Muscle layer of colon (tissue), 2 donors: Measurements from ENCODE around the gene FMN2.

Experiments
- H3K27ac ChIP-seq: one replicate; pipeline ENCODE4 v1.7.0; 2013; ENCODE audit warnings: low read depth, mild to moderate bottlenecking, low read length, moderate library complexity
- H3K27me3 ChIP-seq, 2 donors: one replicate each; pipeline ENCODE4 v1.7.0; 2013; ENCODE audit warnings: low read length in 2 of 2, mild to moderate bottlenecking in 2 of 2; ENCODE audit not compliant: insufficient read depth in 2 of 2, control insufficient read depth in 1 of 2
- H3K36me3 ChIP-seq: one replicate; pipeline ENCODE4 v1.7.0; 2013; ENCODE audit warnings: mild to moderate bottlenecking, low read length; ENCODE audit not compliant: insufficient read depth
- H3K4me1 ChIP-seq: one replicate; pipeline ENCODE4 v1.7.0; 2013; ENCODE audit warnings: mild to moderate bottlenecking, low read length; ENCODE audit not compliant: insufficient read depth
- H3K4me3 ChIP-seq, 2 donors: one replicate each; pipeline ENCODE4 v1.7.0; 2013; ENCODE audit warnings: low read length in 2 of 2, low read depth in 1 of 2, mild to moderate bottlenecking in 1 of 2, moderate library complexity in 1 of 2
- H3K9ac ChIP-seq: one replicate; pipeline ENCODE4 v1.7.0; 2013; ENCODE audit warnings: low read length
- H3K9me3 ChIP-seq: one replicate; pipeline ENCODE4 v1.7.0; 2013; ENCODE audit warnings: mild to moderate bottlenecking, low read length
- donor health status: abdominal sarcoma.
- donor health status: Adenocarcinoma of cecum.

Gene FMN2

DNA sequence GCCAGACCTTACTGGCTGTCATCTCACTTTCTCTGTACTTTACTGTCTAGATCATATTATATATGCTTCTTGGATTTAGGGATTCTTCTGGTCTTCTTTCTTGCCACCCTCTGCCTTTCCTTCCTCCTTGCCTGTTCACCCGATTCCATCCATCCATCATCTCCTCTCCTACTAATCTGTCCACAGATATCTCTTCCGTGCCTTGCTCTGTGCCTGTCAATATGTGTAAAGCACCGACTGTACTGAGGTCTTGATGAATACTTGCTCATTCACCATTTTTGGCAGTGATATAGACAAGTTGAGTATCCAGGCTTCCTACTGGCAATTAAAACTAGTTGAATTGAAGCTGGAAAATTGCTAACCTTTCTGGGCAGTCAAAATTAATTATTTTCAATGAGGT lies 8.1 kb downstream of the FMN2 start:
- Histone ChIP-seq H3K36me3 (no peaks in the 10 kb centered on the region), H3K27me3 (no peaks in the 10 kb centered on the region), H3K4me1 (peaks cover 45% of the 10 kb centered on the region), H3K4me3 (peak overlapping the region; percentile 7 to 17), H3K9me3 (no peaks in the 10 kb centered on the region), H3K27ac (peak overlapping the region; percentile 19), H3K9ac (peak overlapping the region; percentile 8)

DNA sequence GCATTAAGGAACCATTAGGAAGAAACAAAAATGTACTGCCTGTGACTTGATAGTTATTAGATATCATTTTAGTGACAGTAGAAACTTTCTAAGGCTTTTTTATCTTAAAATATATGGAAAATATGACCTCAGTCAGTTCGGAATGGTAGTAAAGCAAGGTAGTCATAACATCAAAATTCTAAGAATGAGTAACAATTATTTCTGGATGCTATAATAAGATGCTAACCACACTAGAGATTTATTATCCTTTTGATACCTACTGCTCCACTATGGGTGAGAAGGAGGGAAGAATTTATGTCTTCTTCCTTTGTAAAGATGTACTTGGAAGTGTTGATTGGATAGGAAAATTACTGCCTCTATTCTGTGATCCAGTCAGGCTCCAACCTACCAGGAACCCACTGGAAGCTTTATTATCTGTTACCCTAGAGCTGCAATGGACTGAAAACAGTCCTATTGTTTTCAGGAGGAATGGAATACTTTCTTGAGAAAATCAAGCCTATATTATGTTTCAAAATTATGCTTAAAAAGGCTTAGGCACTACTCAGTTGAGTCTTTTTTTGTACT lies 8.8 kb downstream of the FMN2 start:
- no peak overlapping the region for H3K4me3 ChIP-seq
- peak overlapping the region; percentile 73 for H3K27ac ChIP-seq
- no peaks in the 10 kb centered on the region for H3K27me3 ChIP-seq

DNA sequence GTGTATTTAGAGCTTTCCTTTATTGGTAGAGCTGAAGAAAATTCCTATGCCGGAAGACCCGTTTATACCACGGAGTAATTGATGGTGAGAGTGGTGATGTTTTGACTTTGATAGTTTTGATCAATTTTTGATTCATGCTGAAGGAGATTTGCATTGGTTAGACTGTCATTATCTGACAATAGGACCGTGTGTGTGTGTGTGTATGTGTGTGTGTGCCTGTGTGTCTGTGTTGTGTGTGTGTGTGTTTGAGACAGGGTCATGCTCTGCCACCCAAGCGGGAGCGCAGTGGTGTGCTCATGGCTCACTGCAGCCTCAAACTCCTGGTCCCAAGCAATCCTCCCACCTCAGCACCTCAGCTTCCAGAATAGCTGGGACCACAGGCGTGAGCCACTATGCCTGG lies 9.6 kb downstream of the FMN2 start:
- Histone ChIP-seq H3K4me1 (peaks cover 37% of the 10 kb centered on the region), H3K27me3 (no peaks in the 10 kb centered on the region), H3K9me3 (no peaks in the 10 kb centered on the region), H3K27ac (peak overlapping the region; percentile 73), H3K36me3 (no peaks in the 10 kb centered on the region), H3K9ac (no peak overlapping the region), H3K4me3 (no peak overlapping the region)

More for the DNA sequence above, 8.8 kb downstream of the FMN2 start:
- no peak overlapping the region for H3K9ac ChIP-seq
- H3K36me3 ChIP-seq = no peaks in the 10 kb centered on the region
- peaks cover 45% of the 10 kb centered on the region for H3K4me1 ChIP-seq
- H3K9me3 ChIP-seq = no peaks in the 10 kb centered on the region

DNA sequence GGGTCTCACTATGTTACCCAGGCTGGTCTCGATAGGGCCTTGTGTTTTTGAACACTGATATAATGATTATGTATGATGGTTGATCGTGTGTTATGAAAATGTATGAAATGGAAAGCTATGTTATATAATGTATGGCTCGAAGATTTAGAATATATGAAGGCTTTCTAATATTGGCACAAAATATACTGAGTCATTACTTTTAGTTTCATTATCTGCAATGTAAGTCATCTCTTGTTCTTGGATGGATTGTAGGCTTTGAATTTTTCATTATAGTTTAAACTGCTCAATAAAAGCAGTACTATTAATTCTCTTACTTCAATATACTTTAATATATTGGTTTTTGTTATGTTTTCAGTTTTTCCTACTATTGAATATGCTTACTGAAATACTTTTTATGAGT lies 10.1 kb downstream of the FMN2 start:
- Histone ChIP-seq H3K27me3 (no peaks in the 10 kb centered on the region), H3K27ac (peak overlapping the region; percentile 73), H3K9me3 (no peaks in the 10 kb centered on the region), H3K36me3 (no peaks in the 10 kb centered on the region), H3K9ac (no peak overlapping the region), H3K4me1 (peaks cover 37% of the 10 kb centered on the region), H3K4me3 (no peak overlapping the region)

DNA sequence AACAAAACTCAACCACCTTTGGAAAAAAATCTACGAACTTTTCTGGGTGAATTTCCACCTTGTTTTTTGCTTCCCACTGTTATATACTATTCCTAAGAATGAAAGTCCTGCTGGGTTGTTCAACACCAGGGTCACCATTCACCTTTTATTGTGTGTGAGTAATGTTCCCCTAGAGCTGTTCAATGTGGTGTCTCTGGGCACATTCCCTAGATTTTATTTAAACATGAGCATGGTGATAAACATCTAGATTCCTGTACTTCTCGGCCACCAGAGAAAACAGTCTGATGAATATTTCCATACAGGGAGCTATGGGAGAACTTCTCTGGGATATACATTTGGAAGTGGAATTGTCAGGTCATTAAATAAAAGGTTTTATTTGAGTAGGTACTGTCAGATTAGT lies 13.0 kb downstream of the FMN2 start:
- no peaks in the 10 kb centered on the region for H3K36me3 ChIP-seq
- no peaks in the 10 kb centered on the region for H3K27me3 ChIP-seq
- H3K27ac ChIP-seq = no peak overlapping the region
- no peaks in the 10 kb centered on the region for H3K9me3 ChIP-seq
- H3K4me1 ChIP-seq = peaks cover 34% of the 10 kb centered on the region
- no peak overlapping the region for H3K9ac ChIP-seq
- H3K4me3 ChIP-seq = no peak overlapping the region

DNA sequence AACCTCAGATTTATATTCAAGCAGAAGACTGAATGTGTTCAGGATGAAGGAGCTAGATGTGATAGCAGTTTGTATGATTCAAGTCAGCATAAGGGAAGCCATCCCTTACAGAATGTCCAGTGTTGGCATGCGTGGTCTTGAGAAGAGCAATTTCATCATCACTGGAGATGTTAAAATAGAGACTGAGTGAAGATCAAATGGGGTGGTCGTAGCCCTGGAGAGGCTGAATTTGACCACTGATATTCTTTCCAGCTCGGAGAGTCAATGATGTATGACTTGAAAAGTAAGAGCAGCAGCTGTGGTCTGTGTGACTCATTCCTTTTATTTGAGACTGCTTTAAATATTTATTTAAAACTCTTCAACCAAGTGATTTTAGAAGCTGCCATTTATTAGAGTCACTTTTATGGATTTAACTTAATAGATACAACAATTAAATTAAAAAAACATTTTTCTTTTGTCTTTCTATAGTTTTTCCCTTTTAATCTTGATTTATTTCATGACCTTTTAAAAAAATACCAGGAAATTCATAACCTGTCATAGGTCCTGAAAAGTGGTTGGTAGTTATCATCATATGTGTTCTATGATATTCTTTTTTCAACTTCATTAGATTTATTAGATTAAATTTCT lies 15.5 kb downstream of the FMN2 start:
- Histone ChIP-seq H3K4me3 (no peak overlapping the region), H3K9ac (no peak overlapping the region), H3K27me3 (no peaks in the 10 kb centered on the region), H3K9me3 (no peaks in the 10 kb centered on the region), H3K36me3 (no peaks in the 10 kb centered on the region), H3K27ac (no peak overlapping the region), H3K4me1 (peaks cover 22% of the 10 kb centered on the region)

DNA sequence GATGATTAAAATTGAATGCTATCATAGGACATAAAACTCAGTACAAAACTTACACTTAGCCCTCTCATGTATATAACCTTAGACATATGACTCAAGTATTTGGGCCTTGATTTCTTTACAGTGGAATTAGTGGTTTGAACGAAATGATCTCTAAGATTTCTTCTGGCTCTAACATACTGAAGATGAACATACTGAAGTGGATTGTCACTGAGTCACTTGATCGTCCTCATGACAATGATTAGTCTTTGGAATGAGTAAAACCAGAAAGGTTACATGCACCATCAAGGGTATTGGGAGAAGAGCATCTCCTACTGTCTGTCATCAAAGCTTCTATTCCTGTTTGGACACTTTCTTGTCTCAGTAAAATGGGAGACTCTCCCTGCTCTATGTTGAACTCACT lies 17.4 kb downstream of the FMN2 start:
- peak overlapping the region; percentile 8 for H3K27ac ChIP-seq
- no peaks in the 10 kb centered on the region for H3K36me3 ChIP-seq

DNA sequence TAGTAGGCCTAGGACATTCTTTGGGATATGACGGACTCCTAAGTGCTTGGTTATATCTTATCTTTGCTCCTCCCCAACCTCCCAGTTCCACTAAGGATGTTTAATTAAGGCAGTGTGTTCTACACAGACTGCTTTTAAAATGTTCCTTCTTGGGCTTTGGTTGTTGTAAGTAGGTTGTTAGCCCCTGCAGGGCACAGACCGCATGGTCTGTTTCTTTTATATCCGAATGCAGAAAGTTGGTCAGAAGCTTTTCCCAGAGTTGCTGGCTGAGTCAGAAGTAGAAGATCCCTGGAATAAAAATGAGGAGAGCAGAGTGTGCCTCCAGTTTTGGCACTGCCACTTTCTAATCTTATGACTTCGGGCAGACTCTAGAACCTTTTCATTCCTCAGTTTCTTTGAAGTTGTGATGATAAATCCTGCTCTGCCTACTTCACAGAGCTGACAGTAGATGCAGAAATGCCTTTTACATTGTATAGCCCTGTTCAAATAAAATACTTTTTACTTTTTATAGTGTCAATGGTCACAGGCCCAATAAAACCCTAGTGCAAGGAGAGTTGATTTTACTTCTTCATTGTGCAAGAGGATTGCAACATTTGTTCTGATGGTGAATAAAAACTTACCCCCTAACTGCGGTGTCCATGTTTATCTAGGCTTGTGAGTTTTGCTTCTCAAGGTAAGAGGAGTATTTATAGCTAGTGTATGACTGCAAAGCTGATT lies 18.4 kb downstream of the FMN2 start:
- Histone ChIP-seq H3K27ac (peak overlapping the region; percentile 53), H3K4me3 (no peak overlapping the region), H3K9ac (no peak overlapping the region), H3K9me3 (no peaks in the 10 kb centered on the region), H3K27me3 (no peaks in the 10 kb centered on the region), H3K36me3 (no peaks in the 10 kb centered on the region), H3K4me1 (peaks cover 25% of the 10 kb centered on the region)

More for the DNA sequence above, 17.4 kb downstream of the FMN2 start:
- no peaks in the 10 kb centered on the region for H3K27me3 ChIP-seq
- no peak overlapping the region for H3K4me3 ChIP-seq
- no peaks in the 10 kb centered on the region for H3K9me3 ChIP-seq
- H3K4me1 ChIP-seq = peaks cover 30% of the 10 kb centered on the region
- no peak overlapping the region for H3K9ac ChIP-seq

DNA sequence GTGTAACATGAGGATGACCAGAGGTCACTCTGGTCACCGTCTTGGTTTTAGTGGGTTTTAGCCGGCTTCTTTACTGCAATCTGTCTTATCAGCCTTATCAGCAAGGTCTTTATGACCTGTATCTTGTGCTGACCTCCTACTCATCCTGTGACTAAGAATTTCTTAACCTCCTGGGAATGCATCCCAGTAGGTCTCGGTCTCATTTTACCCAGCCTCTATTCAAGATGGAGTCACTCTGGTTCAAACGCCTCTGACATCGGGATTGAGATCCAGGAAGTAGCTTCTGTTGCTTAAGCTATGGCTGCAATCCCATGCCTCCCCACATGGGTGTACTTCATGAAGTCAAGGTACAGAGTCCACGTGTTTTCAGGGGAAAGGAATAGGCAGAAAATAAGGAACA lies 19.9 kb downstream of the FMN2 start:
- no peaks in the 10 kb centered on the region for H3K36me3 ChIP-seq
- peaks cover 31% of the 10 kb centered on the region for H3K4me1 ChIP-seq
- H3K9me3 ChIP-seq = no peaks in the 10 kb centered on the region
- H3K9ac ChIP-seq = no peak overlapping the region
- no peaks in the 10 kb centered on the region for H3K27me3 ChIP-seq
- H3K27ac ChIP-seq = no peak overlapping the region
- H3K4me3 ChIP-seq = no peak overlapping the region

DNA sequence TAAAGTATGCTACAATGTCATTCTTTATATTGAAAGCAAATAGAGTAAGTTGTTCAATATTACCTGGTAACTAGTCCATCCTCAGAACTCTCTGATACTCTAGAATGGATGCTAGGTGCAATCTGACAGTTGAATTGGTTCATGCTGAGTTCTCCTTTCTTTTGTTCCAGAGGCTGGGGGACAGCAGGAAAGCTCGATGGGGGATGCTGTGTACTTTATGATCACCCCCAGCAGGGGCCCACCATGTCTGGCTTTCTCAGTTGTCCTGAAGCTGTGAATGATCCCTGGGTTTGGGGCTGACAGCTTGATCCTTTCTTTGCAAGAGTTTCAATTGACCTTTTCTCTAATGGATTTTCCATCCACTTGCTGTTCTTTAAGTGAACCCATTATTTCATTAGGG lies 22.5 kb downstream of the FMN2 start:
- no peak overlapping the region for H3K4me3 ChIP-seq
- no peak overlapping the region for H3K27ac ChIP-seq
- H3K9ac ChIP-seq = no peak overlapping the region
- peaks cover 37% of the 10 kb centered on the region for H3K4me1 ChIP-seq
- no peaks in the 10 kb centered on the region for H3K27me3 ChIP-seq
- no peaks in the 10 kb centered on the region for H3K36me3 ChIP-seq
- no peaks in the 10 kb centered on the region for H3K9me3 ChIP-seq

DNA sequence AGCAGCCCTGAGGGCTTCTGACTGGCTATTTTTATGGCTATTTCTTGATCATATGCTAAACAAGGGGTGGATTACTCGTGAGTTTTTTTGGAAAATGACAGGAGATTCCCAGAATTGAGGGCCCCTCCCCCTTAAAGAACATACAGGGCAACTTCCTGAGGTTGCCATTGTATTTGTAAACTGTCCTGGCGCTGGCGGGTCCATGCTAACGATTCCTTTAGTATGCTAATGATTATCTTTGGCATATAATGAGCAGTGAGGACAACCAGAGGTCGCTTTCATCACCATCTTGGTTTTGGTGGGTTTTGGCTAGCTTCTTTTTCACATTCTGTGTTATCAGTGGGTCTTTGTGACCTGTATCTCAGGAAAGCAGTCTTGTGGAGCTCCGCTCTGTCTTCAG lies 24.1 kb downstream of the FMN2 start:
- Histone ChIP-seq H3K36me3 (no peaks in the 10 kb centered on the region), H3K27ac (no peak overlapping the region), H3K27me3 (no peaks in the 10 kb centered on the region), H3K9me3 (no peaks in the 10 kb centered on the region), H3K4me1 (peaks cover 33% of the 10 kb centered on the region), H3K4me3 (no peak overlapping the region), H3K9ac (no peak overlapping the region)
